GM12878 (cell line): Measurements from ENCODE around the gene PTGES2. TPM values are rescaled to one million over a fixed set of nuclear protein-coding genes. Genes with fewer than 3 reads are reported as not detected.

ENCODE experiments used
- BACH1 ChIP-seq: fragments of 450-650 bp; IDR thresholded peaks from 2 replicates; pipeline ENCODE4 v1.6.1; 2017; ENCODE audit warnings: mild to moderate bottlenecking, borderline replicate concordance
- GATAD2B ChIP-seq: fragments of 450-650 bp; conservative IDR thresholded peaks from 2 replicates; pipeline ENCODE4 v1.6.1; 2017; ENCODE audit warnings: low read depth, mild to moderate bottlenecking, moderate library complexity
- MEF2A ChIP-seq: IDR thresholded peaks from 2 replicates; pipeline ENCODE4 v1.6.1; 2011; ENCODE audit warnings: low read depth, mild to moderate bottlenecking, low read length, moderate library complexity; ENCODE audit not compliant: insufficient read depth
- POLR2A ChIP-seq: IDR thresholded peaks from 2 replicates; pipeline ENCODE4 v1.6.1; 2011; ENCODE audit warnings: low read depth, mild to moderate bottlenecking, low read length
- SMARCA5 ChIP-seq: fragments of 450-650 bp; IDR thresholded peaks from 2 replicates; pipeline ENCODE4 v1.6.1; 2017; ENCODE audit warnings: mild to moderate bottlenecking
- TCF7 ChIP-seq: IDR thresholded peaks from 2 replicates; pipeline ENCODE4 v1.6.1; 2014; ENCODE audit warnings: antibody characterized with exemption, borderline replicate concordance
- polyA plus RNA-seq, 11 experiments: library from polyadenylated mRNA; depleted of rRNA in 4 of 11; unstranded in 6 of 11; stranded (reverse) in 5 of 11; fragments of >200 nt; fragmentation: Nextera tagmentation in 4 of 11; fragmentation: Illumina TruSeq in 1 of 11; extraction: Ambion mirVana in 4 of 11; extraction: Trizol in 1 of 11; gene quantifications; 1 replicate in 1 of 11; 2 replicates in 10 of 11; pipeline versions ENCODE4 v1.2.1 to v1.2.3, GENCODE V29; 2011 to 2016; ENCODE audit warnings: inconsistent platforms in 2 of 11, missing spikeins in 2 of 11, low read depth in 1 of 11
- total RNA-seq, 4 experiments: library from RNA; depleted of rRNA in 3 of 4; stranded (reverse); fragments of >200 nt in 3 of 4; fragmentation: Illumina TruSeq in 1 of 4; extraction: Trizol in 1 of 4; gene quantifications; 2 replicates each; pipeline versions ENCODE4 v1.2.1 to v1.2.3, GENCODE V29; 2013 to 2021
- TF ChIP-seq, protein P1 (sequence below): fragments of 450-650 bp; IDR thresholded peaks from 2 replicates; pipeline ENCODE4 v1.6.1; 2017; ENCODE audit warnings: borderline replicate concordance
- TF ChIP-seq, protein P2 (sequence below): IDR thresholded peaks from 2 replicates; pipeline ENCODE4 v1.6.1; 2012; ENCODE audit warnings: improper control_type of control experiment, low read depth, low read length; ENCODE audit not compliant: insufficient replicate concordance

PTGES2 gene
- total and polyA plus RNA-seq, 10 of the 15 experiments (the other 5 are each of a cell fraction or from before 2014, with no cell fraction given): 2.1 to 141 (median 99.1) TPM

DNA sequence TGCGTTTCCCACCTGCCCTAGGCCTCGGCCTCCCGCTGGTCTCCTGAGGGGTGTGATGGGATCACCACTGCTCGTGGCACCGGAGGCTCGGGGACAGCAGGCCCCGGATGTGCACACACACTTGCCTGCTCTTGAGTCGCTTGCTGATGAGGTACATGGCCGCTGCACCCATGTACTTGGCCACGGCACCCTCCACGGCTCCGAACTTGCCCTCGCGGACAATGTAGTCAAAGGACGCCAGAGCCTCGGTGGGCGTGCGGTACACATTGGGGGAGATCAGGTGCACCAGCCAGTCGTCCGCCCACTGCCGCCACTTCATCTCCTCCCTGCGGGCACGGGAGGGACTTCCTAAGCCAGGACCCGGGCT is 4.7 kb downstream of the PTGES2 start (continued):
- TF ChIP-seq SMARCA5: no peak
- TF ChIP-seq BACH1: no peak
- TF ChIP-seq, protein P1, sequence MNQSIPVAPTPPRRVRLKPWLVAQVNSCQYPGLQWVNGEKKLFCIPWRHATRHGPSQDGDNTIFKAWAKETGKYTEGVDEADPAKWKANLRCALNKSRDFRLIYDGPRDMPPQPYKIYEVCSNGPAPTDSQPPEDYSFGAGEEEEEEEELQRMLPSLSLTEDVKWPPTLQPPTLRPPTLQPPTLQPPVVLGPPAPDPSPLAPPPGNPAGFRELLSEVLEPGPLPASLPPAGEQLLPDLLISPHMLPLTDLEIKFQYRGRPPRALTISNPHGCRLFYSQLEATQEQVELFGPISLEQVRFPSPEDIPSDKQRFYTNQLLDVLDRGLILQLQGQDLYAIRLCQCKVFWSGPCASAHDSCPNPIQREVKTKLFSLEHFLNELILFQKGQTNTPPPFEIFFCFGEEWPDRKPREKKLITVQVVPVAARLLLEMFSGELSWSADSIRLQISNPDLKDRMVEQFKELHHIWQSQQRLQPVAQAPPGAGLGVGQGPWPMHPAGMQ: no peak
- no peak for TF ChIP-seq GATAD2B
- TF ChIP-seq TCF7: no peak
- TF ChIP-seq, protein P2, sequence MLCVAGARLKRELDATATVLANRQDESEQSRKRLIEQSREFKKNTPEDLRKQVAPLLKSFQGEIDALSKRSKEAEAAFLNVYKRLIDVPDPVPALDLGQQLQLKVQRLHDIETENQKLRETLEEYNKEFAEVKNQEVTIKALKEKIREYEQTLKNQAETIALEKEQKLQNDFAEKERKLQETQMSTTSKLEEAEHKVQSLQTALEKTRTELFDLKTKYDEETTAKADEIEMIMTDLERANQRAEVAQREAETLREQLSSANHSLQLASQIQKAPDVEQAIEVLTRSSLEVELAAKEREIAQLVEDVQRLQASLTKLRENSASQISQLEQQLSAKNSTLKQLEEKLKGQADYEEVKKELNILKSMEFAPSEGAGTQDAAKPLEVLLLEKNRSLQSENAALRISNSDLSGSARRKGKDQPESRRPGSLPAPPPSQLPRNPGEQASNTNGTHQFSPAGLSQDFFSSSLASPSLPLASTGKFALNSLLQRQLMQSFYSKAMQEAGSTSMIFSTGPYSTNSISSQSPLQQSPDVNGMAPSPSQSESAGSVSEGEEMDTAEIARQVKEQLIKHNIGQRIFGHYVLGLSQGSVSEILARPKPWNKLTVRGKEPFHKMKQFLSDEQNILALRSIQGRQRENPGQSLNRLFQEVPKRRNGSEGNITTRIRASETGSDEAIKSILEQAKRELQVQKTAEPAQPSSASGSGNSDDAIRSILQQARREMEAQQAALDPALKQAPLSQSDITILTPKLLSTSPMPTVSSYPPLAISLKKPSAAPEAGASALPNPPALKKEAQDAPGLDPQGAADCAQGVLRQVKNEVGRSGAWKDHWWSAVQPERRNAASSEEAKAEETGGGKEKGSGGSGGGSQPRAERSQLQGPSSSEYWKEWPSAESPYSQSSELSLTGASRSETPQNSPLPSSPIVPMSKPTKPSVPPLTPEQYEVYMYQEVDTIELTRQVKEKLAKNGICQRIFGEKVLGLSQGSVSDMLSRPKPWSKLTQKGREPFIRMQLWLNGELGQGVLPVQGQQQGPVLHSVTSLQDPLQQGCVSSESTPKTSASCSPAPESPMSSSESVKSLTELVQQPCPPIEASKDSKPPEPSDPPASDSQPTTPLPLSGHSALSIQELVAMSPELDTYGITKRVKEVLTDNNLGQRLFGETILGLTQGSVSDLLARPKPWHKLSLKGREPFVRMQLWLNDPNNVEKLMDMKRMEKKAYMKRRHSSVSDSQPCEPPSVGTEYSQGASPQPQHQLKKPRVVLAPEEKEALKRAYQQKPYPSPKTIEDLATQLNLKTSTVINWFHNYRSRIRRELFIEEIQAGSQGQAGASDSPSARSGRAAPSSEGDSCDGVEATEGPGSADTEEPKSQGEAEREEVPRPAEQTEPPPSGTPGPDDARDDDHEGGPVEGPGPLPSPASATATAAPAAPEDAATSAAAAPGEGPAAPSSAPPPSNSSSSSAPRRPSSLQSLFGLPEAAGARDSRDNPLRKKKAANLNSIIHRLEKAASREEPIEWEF: no peak
- TF ChIP-seq POLR2A: no peak
- no peak for TF ChIP-seq MEF2A
- TF ChIP-seq, all 136 proteins: peak for 0
